K562 (cell line): ENCODE data around the gene ERN1. TPM values are rescaled to one million over a fixed set of nuclear protein-coding genes. Genes with fewer than 3 reads are reported as not detected.
A peak's percentile ranks its signal among the peaks of the same experiment; 100 is the strongest.

Experiments used
- BACH1 ChIP-seq: fragments of 200-800 bp; sonication (Bioruptor generic); IDR thresholded peaks from 2 replicates; pipeline ENCODE4 v1.6.1; 2016; ENCODE audit warnings: missing genetic modification characterization, missing compliant biosample characterization
- BRD9 ChIP-seq: fragments of 450-650 bp; IDR thresholded peaks from 2 replicates; pipeline ENCODE4 v1.6.1; 2018; ENCODE audit warnings: low read depth; ENCODE audit not compliant: partially characterized antibody
- CHD1 ChIP-seq: fragments of 200-600 bp; sonication (generic); IDR thresholded peaks from one replicate; pipeline ENCODE4 v1.6.1; 2012; ENCODE audit warnings: mild to moderate bottlenecking, moderate library complexity, low read length, inconsistent platforms
- FOXJ3 ChIP-seq: sonication (generic); formaldehyde crosslinking; IDR thresholded peaks from 2 replicates; pipeline ENCODE4 v1.4.0; 2020; ENCODE audit warnings: mild to moderate bottlenecking, missing genetic modification reagents
- FUS ChIP-seq: fragments of 200-400 bp; formaldehyde crosslinking; optimal IDR thresholded peaks from 2 replicates; pipeline ENCODE3; 2017; ENCODE audit warnings: low read depth, low read length
- HMG20B ChIP-seq: fragments of 250-450 bp; sonication (Bioruptor Pico); IDR thresholded peaks from 2 replicates; pipeline ENCODE4 v1.5.0; 2021; ENCODE audit warnings: mild to moderate bottlenecking
- HOXB6 ChIP-seq: fragments of 250-450 bp; sonication (Bioruptor Pico); IDR thresholded peaks from 2 replicates; pipeline ENCODE4 v1.5.1; 2022; ENCODE audit warnings: mild to moderate bottlenecking, borderline replicate concordance
- L3MBTL2 ChIP-seq: fragments of 450-650 bp; IDR thresholded peaks from 2 replicates; pipeline ENCODE4 v1.6.1; 2016; ENCODE audit warnings: mild to moderate bottlenecking, moderate library complexity
- NFIX ChIP-seq: fragments of 250-450 bp; sonication (Bioruptor Pico); IDR thresholded peaks from 2 replicates; pipeline ENCODE4 v1.4.0; 2020; ENCODE audit warnings: low read depth, mild to moderate bottlenecking, moderate library complexity
- NFRKB ChIP-seq: fragments of 450-650 bp; IDR thresholded peaks from 2 replicates; pipeline ENCODE4 v1.6.1; 2016; ENCODE audit warnings: low read depth
- NR4A1 ChIP-seq, 2 experiments: fragments of 250-450 bp in 1 of 2; fragments of 450-650 bp in 1 of 2; sonication (Bioruptor Pico) in 1 of 2; IDR thresholded peaks; 2 replicates each; pipeline versions ENCODE4 v1.4.0 to v1.6.1; 2016 to 2020; ENCODE audit warnings: mild to moderate bottlenecking in 2 of 2, missing compliant biosample characterization in 1 of 2, missing genetic modification characterization in 1 of 2, moderate library complexity in 1 of 2
- POU5F1 ChIP-seq: fragments of 150-350 bp; IDR thresholded peaks from 2 replicates; pipeline ENCODE4 v1.6.1; 2014; ENCODE audit warnings: borderline replicate concordance, low read length, low read depth, mild to moderate bottlenecking; ENCODE audit not compliant: partially characterized antibody
- RBBP5 ChIP-seq: fragments of 200-600 bp; sonication (generic); IDR thresholded peaks from 2 replicates; pipeline ENCODE4 v1.6.1; 2012; ENCODE audit warnings: borderline replicate concordance, mild to moderate bottlenecking, low read length, control low read depth, inconsistent platforms; ENCODE audit not compliant: insufficient read depth, poor library complexity, severe bottlenecking
- STAT5A ChIP-seq: IDR thresholded peaks from 2 replicates; pipeline ENCODE4 v1.6.1; 2012; ENCODE audit warnings: low read length, inconsistent platforms, borderline replicate concordance
- TARDBP ChIP-seq: fragments of 450-650 bp; IDR thresholded peaks from 2 replicates; pipeline ENCODE4 v1.6.1; 2016
- TEAD1 ChIP-seq, 2 experiments: fragments of 450-650 bp in 1 of 2; sonication (generic) in 1 of 2; formaldehyde crosslinking; IDR thresholded peaks; 2 replicates each; pipeline versions ENCODE4 v1.4.0 to v1.8.0; 2020 to 2022; ENCODE audit warnings: mild to moderate bottlenecking in 2 of 2, missing genetic modification reagents in 1 of 2
- ZNF584 ChIP-seq: fragments of 200-800 bp; sonication (Bioruptor generic); IDR thresholded peaks from 2 replicates; pipeline ENCODE4 v1.6.1; 2016; ENCODE audit warnings: low read depth, mild to moderate bottlenecking, missing genetic modification characterization, missing compliant biosample characterization
- polyA plus RNA-seq, 8 experiments: library from polyadenylated mRNA; depleted of rRNA in 4 of 8; stranded (reverse) in 5 of 8; unstranded in 3 of 8; fragments of >200 nt; fragmentation: Nextera tagmentation in 2 of 8; fragmentation: Illumina TruSeq in 1 of 8; extraction: Ambion mirVana in 2 of 8; extraction: Trizol in 1 of 8; gene quantifications; 2 replicates each; pipeline versions ENCODE4 v1.2.1 to v1.2.3, GENCODE V29; 2011 to 2014; ENCODE audit warnings: inconsistent platforms in 1 of 8, missing spikeins in 1 of 8
- total RNA-seq, 7 experiments: library from RNA; depleted of rRNA in 6 of 7; stranded (reverse); fragments of >200 nt in 6 of 7; fragmentation: Illumina TruSeq in 2 of 7; extraction: Trizol in 2 of 7; gene quantifications; 2 replicates each; pipeline versions ENCODE4 v1.2.1 to v1.2.3, GENCODE V29; 2011 to 2021; ENCODE audit warnings: low replicate concordance in 1 of 7
- TF ChIP-seq, protein P1 (sequence below), 2 experiments: IDR thresholded peaks in 1 of 2; conservative IDR thresholded peaks in 1 of 2; 2 replicates each; pipeline ENCODE4 v1.6.1; 2016; ENCODE audit warnings: low read depth in 2 of 2, mild to moderate bottlenecking in 1 of 2, missing compliant biosample characterization in 1 of 2, missing genetic modification characterization in 1 of 2, moderate library complexity in 1 of 2
- TF ChIP-seq, protein P2 (sequence below): fragments of 250-450 bp; sonication (Bioruptor Pico); IDR thresholded peaks from 2 replicates; pipeline ENCODE4 v1.8.0; 2021; ENCODE audit warnings: moderate library complexity, mild to moderate bottlenecking, inconsistent platforms
- TF ChIP-seq, protein P3 (sequence below): fragments of 250-450 bp; sonication (Bioruptor Pico); IDR thresholded peaks from 2 replicates; pipeline ENCODE4 v1.6.1; 2021; ENCODE audit warnings: mild to moderate bottlenecking
- TF ChIP-seq, protein P4 (sequence below): fragments of 250-450 bp; sonication (Bioruptor Pico); IDR thresholded peaks from 2 replicates; pipeline ENCODE4 v1.5.0; 2022; ENCODE audit warnings: mild to moderate bottlenecking

Gene ERN1
- total and polyA plus RNA-seq, 9 of the 15 experiments (the other 6 are each of a cell fraction or from before 2014, with no cell fraction given) = 2.1 to 22.5 (median 7.3) TPM

DNA sequence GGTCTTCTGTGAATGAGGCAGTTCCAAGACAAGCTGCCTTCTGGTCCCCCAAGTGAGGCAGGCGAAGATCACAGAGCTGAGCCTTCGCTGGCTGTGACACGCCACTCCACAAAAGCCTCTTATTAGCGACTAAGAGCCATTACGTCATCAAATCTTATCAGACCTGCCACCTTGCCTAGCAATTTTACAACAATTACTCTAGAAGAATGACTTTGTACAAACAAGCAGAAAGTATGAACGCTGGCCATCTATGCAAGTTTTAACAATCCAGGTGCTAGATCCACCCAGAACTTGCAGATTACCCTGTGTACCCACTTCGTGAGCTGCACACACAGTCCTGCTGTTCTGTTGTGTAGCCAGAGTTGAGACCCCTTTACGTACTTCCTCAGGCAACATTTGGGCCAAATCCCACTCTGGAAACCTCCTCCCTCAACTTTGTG lies 105.7 kb downstream of the ERN1 start (continued):
- TF ChIP-seq, protein P1, sequence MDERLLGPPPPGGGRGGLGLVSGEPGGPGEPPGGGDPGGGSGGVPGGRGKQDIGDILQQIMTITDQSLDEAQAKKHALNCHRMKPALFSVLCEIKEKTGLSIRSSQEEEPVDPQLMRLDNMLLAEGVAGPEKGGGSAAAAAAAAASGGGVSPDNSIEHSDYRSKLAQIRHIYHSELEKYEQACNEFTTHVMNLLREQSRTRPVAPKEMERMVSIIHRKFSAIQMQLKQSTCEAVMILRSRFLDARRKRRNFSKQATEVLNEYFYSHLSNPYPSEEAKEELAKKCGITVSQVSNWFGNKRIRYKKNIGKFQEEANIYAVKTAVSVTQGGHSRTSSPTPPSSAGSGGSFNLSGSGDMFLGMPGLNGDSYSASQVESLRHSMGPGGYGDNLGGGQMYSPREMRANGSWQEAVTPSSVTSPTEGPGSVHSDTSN (CRISPR knock-in tag; IDR thresholded peaks at IDR 0.05; ENCODE audit: low read depth) = no peak
- TF ChIP-seq, protein P1 (tag; conservative IDR thresholded peaks at IDR 0.05; ENCODE audit: low read depth) = peak; percentile 63
- no peak for TF ChIP-seq CHD1
- TF ChIP-seq POU5F1 = no peak
- TF ChIP-seq TEAD1 (CRISPR knock-in tag; IDR thresholded peaks at IDR 0.05) = 0 out of 4 replicates have a peak, but pooled peaks of 1 of the 2 experiments have one; percentile 55
- peak; percentile 25; the same call in 1 of the 2 replicates for TF ChIP-seq NFRKB
- TF ChIP-seq NFIX (CRISPR knock-in tag) = no peak
- TF ChIP-seq L3MBTL2 = peak; percentile 69
- TF ChIP-seq NR4A1 (CRISPR knock-in tag; IDR thresholded peaks at IDR 0.05) = no peak
- TF ChIP-seq NR4A1 (tag; IDR thresholded peaks at IDR 0.05) = no peak
- no peak for TF ChIP-seq FOXJ3 (CRISPR knock-in tag)
- TF ChIP-seq TARDBP = no peak
- TF ChIP-seq ZNF584 (CRISPR knock-in tag) = peak; percentile 64; the same call in 1 of the 2 replicates
- TF ChIP-seq, protein P2, sequence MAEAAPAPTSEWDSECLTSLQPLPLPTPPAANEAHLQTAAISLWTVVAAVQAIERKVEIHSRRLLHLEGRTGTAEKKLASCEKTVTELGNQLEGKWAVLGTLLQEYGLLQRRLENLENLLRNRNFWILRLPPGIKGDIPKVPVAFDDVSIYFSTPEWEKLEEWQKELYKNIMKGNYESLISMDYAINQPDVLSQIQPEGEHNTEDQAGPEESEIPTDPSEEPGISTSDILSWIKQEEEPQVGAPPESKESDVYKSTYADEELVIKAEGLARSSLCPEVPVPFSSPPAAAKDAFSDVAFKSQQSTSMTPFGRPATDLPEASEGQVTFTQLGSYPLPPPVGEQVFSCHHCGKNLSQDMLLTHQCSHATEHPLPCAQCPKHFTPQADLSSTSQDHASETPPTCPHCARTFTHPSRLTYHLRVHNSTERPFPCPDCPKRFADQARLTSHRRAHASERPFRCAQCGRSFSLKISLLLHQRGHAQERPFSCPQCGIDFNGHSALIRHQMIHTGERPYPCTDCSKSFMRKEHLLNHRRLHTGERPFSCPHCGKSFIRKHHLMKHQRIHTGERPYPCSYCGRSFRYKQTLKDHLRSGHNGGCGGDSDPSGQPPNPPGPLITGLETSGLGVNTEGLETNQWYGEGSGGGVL (CRISPR knock-in tag) = no peak
- peak; percentile 83 for TF ChIP-seq BACH1
- TF ChIP-seq RBBP5 = peak; percentile 83
- no peak for TF ChIP-seq HOXB6 (CRISPR knock-in tag)
- peak; percentile 72; the same call in 1 of the 2 replicates for TF ChIP-seq STAT5A
- TF ChIP-seq HMG20B = no peak
- no peak for TF ChIP-seq BRD9
- TF ChIP-seq, protein P3, sequence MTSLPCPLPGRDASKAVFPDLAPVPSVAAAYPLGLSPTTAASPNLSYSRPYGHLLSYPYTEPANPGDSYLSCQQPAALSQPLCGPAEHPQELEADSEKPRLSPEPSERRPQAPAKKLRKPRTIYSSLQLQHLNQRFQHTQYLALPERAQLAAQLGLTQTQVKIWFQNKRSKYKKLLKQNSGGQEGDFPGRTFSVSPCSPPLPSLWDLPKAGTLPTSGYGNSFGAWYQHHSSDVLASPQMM (CRISPR knock-in tag) = no peak
- no peak for TF ChIP-seq FUS
- TF ChIP-seq, protein P4, sequence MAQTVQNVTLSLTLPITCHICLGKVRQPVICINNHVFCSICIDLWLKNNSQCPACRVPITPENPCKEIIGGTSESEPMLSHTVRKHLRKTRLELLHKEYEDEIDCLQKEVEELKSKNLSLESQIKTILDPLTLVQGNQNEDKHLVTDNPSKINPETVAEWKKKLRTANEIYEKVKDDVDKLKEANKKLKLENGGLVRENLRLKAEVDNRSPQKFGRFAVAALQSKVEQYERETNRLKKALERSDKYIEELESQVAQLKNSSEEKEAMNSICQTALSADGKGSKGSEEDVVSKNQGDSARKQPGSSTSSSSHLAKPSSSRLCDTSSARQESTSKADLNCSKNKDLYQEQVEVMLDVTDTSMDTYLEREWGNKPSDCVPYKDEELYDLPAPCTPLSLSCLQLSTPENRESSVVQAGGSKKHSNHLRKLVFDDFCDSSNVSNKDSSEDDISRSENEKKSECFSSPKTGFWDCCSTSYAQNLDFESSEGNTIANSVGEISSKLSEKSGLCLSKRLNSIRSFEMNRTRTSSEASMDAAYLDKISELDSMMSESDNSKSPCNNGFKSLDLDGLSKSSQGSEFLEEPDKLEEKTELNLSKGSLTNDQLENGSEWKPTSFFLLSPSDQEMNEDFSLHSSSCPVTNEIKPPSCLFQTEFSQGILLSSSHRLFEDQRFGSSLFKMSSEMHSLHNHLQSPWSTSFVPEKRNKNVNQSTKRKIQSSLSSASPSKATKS (CRISPR knock-in tag) = no peak
